ENCODE data around the gene TGFB1I1.
"Not testable (repeated sequence)": the region's sequence is repeated elsewhere in the genome, so short reads cannot be mapped to it uniquely, and the experiment has no call there.

TGFB1I1 gene

DNA sequence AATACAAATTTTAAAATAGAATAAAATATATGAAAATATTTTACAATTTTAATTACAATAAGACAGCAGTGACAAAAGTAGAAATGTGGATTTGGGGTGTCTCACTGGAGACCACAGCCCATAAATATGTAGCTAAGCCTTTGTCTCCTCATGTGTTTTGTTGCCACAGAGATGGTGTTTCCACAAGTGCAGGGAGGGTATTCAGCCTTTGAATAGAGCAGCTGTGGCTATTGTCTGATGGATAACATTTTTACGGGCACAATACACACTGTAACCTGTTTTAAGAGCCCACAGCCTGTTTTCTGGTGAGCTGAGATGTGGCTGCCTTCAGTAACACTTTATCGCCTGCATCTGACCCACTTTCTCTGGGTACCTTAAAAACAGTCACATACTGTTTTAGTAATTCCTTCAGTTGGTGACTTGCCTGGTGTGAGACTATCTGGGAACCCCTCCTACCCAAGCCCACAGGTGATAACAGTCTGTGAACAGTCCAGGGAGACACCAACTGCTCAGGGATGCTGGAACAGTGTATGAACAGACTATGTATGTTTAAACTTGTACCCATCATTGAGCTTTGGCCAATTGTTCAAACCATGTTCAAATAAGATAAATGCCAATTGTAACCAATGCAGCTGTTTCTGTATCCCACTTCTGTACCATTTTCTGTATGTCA lies 47.9 kb downstream of the TGFB1I1 start:
- DNase-seq = peak; percentile 74

GRCh38 chr16:31521368-31521767 lies 49.4 kb downstream of the TGFB1I1 start:
- no peak for DNase-seq

DNA sequence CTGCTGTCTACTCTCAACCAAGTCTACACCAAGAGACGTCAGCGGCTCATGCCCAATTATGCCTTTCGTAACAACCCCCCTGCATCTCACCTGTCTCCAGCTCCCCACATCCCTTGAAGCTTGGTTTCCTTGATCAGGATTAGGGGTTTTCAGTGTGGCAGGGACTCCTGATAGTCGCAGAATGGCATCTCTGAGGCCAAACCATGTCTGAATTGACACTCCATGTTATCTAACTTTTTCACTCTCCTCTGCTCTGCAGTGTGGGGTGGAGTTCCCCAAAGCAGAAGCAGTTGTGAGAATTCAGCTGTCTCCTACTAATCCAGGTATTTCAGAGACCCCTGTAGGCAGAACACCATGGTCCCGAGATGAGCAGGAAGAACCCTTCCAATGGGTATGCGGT lies 50.1 kb downstream of the TGFB1I1 start:
- DNase-seq = no peak

DNA sequence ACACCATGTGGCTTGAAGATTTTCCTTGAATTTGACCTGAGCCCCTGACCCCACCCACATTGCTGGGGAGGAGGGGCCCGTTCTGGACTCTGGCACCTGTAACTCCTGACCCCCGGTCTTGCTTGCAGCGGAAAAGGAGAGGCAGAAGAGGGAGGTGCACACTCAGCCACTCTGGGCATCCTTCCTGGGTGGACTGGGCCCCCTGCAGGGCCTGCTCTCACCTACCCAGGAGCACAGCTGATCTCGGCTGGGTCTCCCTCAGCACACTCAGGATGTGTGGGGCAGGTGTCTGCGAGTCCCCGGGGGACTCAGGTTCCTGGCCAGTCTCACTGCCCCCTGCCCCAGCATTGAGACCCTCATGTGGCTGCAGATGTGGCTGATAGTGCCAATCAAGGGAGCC lies 51.8 kb downstream of the TGFB1I1 start:
- DNase-seq = not testable (repeated sequence)

GRCh38 chr16:31525113-31525512 lies 53.2 kb downstream of the TGFB1I1 start:
- no peak for DNase-seq

All from NCI-H774 (cell line).